Measurements from ENCODE around the gene OR2T35.

Gene OR2T35

DNA sequence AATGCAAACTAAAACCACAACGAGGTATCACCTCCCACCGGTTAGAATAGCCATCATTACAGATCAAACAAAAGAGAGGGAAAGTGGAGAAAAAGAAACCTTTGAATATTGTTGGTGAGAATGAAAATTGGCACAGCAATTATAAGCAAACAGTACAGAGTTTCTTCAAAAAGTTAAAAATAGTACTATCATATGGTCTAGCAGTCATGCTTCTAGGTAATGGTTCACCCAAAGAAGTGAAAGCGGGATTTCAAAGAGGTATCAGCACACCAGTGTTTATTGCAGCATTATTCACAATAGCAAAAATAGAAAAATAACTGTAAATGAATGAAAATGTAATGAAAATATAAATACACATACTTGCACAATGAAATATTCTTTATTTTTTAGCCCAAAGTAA, 55.7 kb downstream of the OR2T35 start:
- Histone ChIP-seq H3K4me3 (no peak overlapping the region), H3K4me1 (no peaks in the 10 kb centered on the region), H3K36me3 (no peaks in the 10 kb centered on the region), H3K9me3 (no peaks in the 10 kb centered on the region), H3K27me3 (no peaks in the 10 kb centered on the region), H3K27ac (no peak overlapping the region)
- TF ChIP-seq, protein P1, sequence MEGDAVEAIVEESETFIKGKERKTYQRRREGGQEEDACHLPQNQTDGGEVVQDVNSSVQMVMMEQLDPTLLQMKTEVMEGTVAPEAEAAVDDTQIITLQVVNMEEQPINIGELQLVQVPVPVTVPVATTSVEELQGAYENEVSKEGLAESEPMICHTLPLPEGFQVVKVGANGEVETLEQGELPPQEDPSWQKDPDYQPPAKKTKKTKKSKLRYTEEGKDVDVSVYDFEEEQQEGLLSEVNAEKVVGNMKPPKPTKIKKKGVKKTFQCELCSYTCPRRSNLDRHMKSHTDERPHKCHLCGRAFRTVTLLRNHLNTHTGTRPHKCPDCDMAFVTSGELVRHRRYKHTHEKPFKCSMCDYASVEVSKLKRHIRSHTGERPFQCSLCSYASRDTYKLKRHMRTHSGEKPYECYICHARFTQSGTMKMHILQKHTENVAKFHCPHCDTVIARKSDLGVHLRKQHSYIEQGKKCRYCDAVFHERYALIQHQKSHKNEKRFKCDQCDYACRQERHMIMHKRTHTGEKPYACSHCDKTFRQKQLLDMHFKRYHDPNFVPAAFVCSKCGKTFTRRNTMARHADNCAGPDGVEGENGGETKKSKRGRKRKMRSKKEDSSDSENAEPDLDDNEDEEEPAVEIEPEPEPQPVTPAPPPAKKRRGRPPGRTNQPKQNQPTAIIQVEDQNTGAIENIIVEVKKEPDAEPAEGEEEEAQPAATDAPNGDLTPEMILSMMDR (IDR thresholded peaks at IDR 0.05): no peak
- DNase-seq: no peak
- intact Hi-C loops (cut with DNase I; ENCODE audit: low total_unique reads): no loop called here
